Lower leg skin (tissue), 3 donors: ENCODE measurements around the gene DYNC1I1.

Experiments
- POLR2A ChIP-seq, 2 donors: fragments of 450-650 bp; IDR thresholded peaks; one replicate each; pipeline ENCODE4 v1.6.1; 2016 to 2017; ENCODE audit warnings: antibody characterized with exemption in 2 of 2, mild to moderate bottlenecking in 1 of 2, moderate library complexity in 1 of 2
- TF ChIP-seq, protein P1 (sequence below), 3 donors: fragments of 450-650 bp; IDR thresholded peaks; one replicate each; pipeline ENCODE4 v1.5.1; 2016; ENCODE audit warnings: antibody characterized with exemption in 3 of 3, mild to moderate bottlenecking in 3 of 3, moderate library complexity in 2 of 3

DNA sequence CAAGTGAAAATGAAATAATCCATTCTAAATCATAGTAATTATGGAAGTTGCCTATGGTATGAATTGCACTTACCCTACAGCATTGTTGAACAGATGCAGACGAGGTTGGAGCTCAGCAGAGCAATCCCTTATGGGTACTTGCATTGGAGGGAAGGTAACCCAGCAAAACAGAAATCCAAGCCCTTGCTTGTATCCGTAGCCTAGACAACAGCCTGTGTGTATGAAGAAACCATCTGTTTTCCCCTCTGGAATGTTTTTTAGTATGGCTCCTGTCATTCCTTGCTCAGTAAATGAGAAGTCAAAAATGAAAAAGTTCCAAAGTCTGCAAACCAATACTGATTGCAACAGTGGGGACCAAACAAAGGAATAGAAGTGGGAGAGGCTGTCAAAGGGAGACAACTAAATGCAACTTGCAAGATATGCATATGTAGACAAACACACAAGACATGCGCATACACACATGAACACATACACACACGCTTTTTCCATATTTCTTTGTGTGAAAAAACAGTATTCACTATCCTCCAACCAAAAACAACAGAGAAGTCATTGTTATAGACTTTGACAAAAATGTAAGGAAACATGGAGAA, 260.8 kb downstream of the DYNC1I1 start:
- TF ChIP-seq, protein P1, sequence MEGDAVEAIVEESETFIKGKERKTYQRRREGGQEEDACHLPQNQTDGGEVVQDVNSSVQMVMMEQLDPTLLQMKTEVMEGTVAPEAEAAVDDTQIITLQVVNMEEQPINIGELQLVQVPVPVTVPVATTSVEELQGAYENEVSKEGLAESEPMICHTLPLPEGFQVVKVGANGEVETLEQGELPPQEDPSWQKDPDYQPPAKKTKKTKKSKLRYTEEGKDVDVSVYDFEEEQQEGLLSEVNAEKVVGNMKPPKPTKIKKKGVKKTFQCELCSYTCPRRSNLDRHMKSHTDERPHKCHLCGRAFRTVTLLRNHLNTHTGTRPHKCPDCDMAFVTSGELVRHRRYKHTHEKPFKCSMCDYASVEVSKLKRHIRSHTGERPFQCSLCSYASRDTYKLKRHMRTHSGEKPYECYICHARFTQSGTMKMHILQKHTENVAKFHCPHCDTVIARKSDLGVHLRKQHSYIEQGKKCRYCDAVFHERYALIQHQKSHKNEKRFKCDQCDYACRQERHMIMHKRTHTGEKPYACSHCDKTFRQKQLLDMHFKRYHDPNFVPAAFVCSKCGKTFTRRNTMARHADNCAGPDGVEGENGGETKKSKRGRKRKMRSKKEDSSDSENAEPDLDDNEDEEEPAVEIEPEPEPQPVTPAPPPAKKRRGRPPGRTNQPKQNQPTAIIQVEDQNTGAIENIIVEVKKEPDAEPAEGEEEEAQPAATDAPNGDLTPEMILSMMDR (IDR thresholded peaks at IDR 0.05), result no peak
- TF ChIP-seq POLR2A (IDR thresholded peaks at IDR 0.05), result no peak
